HPDE6-E6E7 (cell line): Measurements from ENCODE around the gene NUP93.

Source experiments
- DNase-seq: peaks from one replicate; pipeline ENCODE4 v3.0.0; 2011; ENCODE audit warnings: missing footprints; ENCODE audit errors: extremely low spot score

Gene NUP93

DNA sequence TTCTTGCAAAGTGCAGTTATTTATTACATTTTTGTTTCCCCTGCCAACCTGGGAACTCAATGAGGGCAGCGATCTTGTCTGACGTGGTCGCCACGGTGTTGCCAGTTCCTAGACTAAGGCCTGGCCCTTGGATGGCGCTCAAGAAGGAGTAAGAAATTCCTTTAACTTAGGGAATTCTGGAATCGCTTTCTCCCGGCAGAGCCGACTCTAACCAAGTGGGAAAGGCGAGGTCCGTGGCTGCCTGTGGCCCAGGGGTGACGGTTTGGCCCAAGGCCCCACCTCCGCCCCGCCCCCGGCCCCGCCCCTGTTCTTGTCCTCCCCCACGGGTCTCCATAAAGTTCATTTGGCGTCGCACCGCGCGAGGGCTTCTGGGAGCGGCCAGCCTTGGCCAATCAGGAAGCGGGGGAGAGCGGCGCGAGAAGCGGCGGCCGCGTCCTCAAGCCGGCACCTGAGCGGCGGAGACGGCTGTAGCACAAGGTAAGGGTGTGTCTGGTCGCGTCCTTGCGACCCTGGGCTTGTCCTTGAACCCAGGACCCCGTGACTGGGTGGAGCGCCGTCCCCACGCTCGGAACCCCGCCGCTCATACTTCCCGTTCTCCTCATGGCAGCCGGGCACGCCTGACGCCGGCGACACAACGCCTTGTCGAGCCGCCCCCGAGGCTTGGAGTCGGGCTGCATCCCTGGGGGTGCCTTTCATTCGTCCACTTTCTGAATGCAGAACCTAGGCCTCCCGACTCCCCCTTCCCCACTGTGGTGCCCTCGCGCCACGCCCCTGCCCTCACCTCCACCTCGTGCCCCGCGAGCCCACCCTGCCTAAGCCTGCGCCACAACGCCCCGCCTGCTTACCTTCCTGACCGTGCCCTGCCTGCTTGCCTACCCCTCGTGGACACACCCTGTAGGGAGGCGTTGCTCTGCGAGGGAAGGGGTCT is at the start of gene NUP93:
NUP93 (plus strand) TSS at position 395 of the 928 bp plus-strand sequence. CDS start 18,119 bp downstream, outside the sequence.
- DNase-seq, result peak; percentile 94

DNA sequence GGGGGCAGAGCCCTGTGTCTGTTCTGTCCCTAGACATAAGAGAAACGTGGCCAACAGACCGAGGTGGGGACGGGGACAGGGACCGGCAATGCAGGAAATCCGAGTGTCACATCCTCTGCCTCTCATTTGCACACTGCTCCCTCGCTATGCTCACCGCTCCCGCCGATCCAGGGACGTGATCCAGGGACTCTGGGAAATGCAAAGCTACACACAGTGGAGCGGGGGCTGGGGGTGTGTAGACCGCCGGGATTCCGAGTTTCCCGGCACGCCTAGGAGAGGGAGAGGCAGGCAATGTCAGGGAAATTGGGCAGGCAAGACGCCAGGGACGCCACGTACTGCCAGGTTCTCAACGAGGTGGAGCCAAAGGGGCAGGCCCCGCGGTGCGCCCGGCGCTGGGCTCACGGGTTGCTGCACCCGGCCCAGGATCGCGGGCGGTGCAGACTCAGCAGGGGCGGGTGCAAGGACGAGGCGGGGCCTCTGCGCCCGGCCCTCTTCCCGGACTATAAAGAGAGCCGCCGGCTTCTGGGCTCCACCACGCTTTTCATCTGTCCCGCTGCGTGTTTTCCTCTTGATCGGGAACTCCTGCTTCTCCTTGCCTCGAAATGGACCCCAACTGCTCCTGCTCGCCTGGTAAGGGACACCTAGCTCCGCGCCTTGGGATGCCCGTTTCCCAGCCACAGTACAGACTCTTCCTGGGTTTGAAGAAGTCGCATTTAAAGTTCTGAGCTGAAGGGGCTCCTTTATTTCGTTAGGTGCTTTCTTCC is 47.8 kb upstream of the NUP93 start, which contains the start of gene MT1X:
MT1X (plus strand) TSS at position 532 of the 764 bp plus-strand sequence; CDS start at position 603, 71 bp downstream.
- DNase-seq, result peak; percentile 93

DNA sequence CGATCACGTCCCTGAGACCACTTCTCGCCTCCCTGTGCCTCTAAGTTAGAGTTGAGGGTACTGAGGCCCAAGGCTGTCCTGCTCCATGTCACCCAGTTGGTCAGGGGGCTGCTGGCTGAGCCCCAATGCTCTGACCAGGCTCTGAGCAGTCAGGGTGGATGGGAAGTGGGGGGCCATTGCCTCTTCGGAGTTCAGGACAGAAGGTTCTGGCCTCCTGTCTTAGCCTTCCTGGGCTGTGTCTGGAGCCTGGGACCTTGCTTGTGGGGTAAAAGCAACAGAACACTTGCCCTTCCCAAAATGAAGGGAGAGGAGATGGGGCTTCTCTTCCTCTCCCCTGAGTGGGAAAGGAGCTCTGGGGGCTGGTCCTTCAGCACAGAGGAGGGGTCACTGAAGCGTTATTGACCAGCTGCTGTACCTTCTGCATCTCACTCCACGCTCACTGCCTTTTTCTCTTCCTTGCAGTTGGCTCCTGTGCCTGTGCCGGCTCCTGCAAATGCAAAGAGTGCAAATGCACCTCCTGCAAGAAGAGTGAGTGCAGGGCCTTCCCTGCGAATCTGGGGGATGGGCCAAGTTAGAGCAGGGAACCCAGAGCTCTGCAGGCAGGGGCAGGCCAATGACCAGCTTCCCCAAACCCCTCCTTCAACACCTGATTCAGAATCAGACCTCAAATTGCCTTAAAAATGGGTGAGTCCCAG is 47.1 kb upstream of the NUP93 start:
- DNase-seq, result no peak

DNA sequence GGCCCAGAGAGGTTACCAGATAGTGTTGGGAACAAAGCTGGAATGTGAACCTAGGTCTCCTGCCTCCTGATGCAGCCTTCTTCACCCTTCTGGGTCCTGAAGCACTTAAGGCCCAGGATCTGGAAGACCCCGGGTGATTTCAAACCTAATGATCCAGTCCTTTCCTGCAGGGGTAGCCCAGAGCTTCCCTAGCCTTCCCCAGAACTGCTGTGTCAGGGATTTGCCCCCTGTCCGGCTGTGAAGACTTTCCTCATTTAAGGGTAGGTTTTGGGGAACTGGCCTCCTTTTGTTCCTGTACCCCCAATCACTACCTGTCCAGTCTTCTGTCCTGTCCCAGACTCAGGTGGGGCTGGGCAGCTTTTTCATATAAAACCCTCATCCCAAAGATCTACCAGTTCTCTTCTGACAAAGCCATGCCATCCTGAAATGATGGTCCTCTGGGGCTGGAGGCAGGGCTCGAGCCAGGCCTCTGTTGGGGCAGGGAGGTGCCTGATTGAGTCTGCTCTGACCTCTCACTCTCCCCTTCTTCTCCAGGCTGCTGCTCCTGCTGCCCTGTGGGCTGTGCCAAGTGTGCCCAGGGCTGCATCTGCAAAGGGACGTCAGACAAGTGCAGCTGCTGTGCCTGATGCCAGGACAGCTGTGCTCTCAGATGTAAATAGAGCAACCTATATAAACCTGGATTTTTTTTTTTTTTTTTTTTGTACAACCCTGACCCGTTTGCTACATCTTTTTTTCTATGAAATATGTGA is 46.3 kb upstream of the NUP93 start:
- no peak for DNase-seq

DNA sequence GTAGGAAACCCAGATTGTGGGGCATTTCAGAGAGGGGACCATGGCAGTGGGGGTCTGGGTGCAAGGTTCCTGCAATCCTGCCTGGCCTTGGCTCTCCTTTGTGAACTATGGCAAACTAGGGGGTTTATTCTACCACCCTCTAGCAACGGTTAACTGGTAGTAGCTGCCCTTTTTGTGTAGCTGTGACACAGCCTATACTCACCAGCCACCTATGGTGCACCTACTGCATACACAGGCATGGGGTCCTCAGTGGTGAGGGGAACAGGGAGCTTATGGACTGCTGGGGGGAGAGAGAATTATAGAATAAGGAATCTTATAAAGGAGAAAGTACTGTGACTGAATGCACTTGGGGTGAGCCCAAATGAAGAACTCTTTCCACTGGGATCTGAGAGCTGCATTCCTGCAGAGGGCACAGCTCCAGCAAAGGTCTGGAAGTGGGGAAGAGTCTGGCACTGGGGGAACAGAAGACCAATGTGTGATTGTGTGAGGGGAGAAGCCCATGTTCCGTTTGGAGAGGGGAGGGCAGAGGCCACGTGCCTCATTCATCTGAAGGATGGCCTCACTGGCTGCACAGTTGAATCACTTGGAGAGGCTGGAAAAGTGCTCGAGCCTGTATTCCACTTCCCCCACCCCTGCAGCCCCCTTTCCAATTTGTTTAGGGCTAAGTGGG is 45.5 kb upstream of the NUP93 start:
- DNase-seq, result no peak

DNA sequence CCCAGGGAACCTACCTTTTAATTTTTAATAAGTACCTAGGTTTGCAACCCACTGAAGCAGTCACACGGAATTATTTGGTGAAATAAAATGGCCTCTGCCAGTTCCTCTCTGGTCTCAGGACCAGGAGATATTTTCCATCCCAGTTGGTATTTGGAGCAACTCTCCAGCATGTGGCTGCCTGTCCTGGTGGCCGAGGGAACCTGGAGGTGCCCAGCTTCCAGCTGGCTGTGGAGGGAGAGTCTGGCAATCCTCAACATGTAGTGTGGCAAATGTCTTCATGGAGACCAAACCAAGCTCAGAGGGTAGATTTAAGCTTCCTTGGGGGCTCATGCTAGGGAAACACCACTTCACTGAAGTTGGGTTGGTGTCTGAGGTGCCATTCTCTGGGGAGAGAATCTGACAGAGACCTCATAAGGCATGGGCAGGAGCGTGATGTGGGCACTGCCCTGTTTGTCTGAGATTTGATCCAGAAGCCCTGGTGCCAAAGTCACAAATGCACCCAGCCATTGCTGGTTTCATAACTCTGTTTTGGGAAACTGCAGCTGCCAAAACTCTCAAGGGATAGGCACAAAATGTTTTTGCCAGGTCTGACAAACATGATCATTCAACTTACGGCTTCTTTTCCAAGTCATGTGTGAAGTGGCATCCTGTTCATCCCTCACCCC is 44.9 kb upstream of the NUP93 start:
- no peak for DNase-seq

DNA sequence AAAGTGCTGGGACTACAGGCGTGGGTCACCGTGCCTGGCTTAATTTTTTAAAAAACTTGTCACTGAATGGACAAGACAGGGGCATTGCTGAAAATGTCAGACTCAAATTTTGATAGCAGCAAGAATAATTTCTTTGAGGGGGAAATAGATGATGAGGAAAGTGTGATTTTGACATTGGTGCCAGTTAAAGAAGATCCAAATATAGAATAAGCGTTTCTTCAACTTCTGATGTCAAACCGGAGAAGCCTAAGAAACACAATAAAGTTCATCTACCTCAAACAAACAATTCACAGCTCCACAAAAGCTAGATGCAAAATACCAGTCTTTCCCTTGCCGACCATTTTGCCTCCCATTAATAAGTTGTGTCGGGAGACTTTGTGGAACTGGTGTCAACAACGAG is 43.2 kb upstream of the NUP93 start:
- no peak for DNase-seq

DNA sequence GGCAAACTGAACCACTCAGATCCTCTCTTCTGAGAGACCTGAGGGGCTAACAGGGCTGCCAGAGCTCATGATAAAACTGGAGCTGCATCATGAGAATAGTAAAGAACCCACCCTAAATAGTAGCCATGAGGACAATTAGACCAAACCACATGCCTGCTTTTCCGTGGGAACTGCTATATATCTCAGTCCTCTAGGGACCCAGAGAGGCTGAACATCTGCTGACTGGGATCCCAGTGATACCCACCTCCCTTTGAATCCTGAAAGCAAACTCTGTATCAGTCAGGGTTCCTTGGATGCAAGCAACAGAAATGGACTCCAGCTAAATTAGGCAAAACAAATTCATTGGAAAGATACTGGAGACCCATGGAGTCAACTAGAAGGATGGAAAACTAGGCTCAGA is 41.2 kb upstream of the NUP93 start:
- DNase-seq, result no peak

DNA sequence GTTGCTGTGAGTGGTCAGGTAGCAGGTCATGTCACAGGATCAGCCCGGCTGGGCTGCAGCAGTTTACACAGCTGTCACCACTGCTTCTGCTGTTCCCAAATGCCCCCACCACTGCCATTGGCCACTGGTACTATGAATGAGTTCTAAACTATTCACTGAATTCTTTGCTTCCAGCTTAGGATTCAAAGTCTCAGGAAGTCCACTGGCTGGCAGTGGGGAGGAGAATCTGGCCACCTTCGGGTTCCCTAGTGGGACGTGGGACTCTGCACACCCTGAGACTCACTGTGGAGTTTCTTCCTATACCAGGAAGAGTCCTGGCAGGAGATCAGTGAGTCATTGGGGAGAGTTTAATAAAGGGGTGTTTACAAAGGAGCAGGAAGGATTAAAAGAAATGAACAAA is 40.8 kb upstream of the NUP93 start:
- DNase-seq, result no peak

DNA sequence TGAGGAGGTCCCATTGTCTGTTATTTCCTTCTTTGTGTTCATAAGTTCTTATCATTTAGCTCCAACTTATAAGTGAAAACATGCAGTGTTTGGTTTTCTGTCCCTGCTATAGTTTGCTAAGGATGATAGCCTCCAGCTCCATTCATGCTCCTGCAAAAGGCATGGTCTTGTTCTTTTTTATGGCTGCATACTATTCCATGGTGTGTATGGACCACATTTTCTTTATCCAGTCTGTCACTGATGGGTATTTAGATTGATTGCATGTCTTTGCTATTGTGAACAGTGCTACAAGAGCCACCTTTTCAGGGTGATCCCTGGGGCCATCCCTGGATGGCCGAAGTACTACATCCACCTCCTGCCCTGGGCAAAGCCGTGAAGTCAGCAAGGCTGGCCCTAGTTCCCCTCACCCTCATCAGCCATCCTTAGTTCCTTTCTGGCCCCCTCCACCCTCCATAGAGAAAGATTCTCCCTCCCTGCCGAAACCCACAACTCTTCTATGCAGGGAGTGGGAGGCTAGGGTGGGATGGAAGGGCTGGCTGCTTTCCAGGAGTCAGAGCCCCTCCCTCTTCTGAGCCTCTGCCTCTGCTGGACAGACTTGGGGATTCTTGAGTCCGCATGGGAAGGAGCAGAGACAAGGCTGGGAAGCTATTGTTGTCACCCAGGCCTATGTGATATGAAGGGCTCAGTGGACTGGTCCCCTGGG is 39.4 kb upstream of the NUP93 start:
- no peak for DNase-seq

DNA sequence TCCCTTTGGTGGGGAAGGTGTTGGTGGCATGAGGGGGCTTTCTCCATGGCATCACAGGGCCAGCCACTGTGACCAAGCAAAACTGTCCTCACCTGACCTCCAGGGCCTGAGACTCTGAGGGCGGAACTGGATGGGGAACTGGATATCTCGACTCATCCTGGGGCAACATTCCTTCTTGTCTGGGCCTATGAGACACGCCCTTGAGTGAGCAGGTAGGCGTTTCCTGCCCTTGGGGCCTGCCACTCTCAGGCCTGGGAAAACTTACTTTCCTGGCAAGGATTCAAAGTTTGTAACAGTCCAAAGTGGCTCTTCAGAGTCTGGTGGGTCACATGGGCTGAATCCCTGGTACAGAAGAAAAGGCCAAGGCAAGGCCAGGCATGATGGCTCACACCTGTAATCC is 38.0 kb upstream of the NUP93 start:
- peak; percentile 98 for DNase-seq

DNA sequence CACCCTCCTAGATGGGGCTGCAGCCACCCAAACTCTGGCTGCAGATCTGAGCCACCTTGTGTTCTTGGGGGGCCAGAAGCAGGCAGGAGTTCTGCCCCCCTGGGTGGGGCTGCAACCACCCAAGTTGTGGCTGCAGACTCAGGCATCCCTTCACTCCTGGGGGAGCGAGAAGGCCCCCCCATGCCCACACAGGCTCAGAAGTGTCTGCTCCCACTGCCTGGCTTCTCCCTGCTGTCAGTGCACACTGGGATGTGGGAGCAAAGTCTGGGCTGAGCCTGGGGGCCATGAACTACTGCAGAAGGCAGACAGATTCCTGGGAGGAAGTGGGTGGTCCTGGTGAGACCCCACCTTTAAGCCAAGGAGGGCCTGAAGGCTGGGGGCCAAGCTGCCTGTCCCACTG is 34.7 kb upstream of the NUP93 start:
- DNase-seq, result no peak

DNA sequence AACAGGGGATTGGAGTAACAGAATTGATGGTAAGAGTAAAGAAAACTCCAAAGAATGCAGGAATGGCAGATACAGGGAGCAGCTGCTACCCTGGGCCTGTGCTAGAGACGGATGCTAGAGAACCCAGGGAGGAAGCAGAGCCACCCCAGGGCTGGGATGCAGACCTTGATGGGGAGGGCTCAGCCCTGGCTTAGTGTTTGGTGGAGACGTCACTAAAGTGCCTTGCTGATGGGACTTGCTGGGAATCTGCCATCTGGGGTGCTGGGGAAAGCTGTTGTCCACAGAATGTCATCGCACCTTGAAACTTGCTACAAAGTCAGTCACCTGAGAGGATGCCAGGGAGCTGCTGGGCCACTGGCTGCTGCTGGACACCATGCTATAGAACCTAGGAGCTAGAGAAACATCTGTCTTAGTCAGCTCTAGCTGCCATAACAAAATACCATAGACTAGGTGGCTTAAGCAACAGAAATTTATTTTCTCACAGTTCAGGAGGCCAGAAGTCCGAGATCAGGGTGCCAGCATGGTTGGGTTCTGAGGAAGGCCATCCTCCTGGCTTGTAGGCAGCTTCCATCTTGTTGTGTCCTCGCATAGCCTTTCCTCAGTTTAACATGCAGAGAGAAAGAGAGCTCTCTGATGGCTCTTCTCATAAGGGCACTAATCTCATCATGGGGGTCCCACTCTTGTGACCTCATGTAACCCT is 32.3 kb upstream of the NUP93 start:
- DNase-seq, result no peak

DNA sequence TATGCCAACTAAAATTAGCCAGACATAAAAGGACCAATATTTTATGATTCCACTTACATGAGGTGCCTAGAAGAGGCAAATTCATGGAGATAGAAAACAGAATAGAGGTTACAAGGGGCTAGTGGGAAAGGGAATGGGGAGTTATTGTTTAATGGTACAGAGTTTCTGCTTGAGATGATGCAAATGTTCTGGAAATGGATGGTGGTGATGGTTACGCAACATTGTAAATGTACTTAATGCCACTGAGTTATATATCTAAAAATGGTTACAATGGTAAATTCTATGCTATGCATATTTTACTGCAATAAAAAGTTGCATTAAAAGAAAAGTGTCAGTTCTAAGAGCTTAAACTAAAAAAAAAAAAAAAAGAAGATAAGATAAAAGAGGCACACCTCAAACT is 29.7 kb upstream of the NUP93 start:
- no peak for DNase-seq

DNA sequence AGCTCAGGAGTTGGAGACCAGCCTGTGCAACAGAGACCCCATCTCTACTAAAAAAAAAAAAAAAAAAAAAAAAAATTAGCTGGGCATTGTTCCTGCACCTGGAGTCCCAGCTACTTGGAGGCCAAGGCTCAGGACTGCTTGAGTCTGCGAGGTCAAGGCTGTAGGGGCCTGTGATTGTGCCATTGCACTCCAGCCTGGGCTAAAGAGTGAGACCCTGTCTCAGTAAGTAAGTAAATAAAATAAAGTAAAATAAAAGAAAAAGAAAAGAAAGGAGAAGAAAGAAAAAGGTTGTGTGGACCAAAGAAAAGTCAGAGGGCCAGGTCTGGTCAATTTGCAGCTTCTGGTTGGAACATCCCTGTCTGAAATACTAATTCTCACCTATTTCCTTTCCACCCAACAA is 29.3 kb upstream of the NUP93 start:
- DNase-seq, result no peak

DNA sequence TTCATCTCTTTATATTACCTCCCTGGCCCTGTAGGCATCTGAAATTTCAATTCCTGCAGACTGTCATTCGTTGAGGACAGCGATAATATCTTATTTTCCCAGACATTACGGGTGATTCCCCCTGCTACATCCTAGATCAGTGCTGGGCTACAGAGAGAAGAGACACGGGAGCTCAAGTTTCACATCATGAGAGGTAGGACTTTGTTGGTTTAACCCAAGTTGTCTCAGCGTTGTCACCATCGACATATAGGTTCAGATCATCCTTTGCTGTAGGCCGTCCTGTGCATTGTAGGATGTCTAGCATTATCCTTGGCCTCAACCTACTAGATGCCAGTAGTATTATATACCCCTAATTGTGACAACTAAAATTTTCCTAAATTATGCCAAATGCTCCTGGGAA is 28.4 kb upstream of the NUP93 start:
- no peak for DNase-seq

DNA sequence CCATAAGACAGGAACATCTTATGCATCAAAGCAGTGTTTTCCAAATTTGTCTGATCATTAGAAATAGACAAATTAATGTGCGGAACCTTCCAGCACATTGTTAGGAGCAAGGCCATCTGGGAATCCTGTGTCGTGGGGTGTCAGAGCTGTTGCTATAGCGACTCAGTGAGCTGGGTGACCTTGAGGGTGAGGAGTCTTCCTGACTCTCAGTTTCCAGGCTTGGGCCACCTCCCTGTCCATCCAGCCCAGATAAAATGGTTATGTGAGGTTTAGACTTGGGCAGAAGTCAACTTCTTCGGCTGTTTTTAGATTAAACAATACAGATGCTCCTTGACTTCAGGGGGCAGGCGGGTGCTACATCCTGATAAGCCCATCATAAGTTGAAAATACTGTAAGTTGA is 27.1 kb upstream of the NUP93 start:
- no peak for DNase-seq

DNA sequence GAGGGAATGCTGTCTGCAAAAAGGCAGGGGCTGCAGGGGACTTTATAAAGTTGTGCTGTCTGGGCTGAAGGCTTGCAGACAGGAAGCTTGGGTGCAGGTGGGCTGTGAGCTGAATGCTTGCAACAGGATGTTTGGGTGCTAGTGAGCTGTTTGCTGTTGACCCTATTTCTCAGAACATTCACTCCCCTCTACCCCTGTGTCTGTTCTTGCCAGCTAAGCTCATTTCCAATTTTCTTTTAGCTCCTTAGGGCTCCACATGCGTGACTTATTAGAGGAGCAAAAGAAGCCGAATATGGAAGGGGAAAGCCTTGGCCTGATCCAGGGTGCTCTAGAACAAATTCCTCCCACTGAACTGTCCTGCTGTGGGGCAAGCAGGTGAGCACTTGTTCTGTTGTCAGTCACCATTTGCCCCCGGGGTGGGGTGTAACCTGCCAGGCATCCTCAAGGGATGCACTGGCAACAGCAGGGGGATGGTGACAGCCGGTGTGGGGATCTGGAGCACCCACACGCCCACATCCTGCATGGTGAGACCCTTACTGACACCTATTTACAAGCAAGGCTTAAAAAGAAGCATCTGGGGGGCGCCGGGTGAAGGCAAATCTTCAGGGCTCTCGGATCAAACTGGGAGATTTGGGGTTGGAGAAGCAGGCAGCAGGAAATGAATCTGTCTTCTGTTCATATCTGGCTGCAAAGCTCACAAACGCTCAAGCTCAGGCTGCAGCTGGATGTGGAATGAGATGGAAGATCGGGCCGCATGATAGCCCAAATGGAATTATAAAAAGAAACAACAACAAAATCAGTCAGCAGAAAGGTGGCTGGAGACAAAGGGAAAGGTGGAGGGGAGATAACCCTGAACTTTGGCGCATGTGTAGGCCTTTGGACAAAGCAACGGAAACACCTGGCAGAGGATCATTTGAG is 21.1 kb upstream of the NUP93 start:
- DNase-seq, result no peak
